Stomach smooth muscle (tissue), 2 donors: ENCODE data around the gene NFAM1.

Experiments used
- H3K27ac ChIP-seq: one replicate; pipeline ENCODE4 v1.7.0; 2013; ENCODE audit warnings: mild to moderate bottlenecking, low read length, inconsistent platforms
- H3K27me3 ChIP-seq, 2 donors: one replicate each; pipeline ENCODE4 v1.7.0; 2013; ENCODE audit warnings: low read length in 2 of 2; ENCODE audit not compliant: insufficient read depth in 2 of 2, control insufficient read depth in 1 of 2
- H3K36me3 ChIP-seq, 2 donors: one replicate each; pipeline ENCODE4 v1.7.0; 2013; ENCODE audit warnings: low read length in 2 of 2; ENCODE audit not compliant: control insufficient read depth in 2 of 2, insufficient read depth in 2 of 2
- H3K4me1 ChIP-seq: one replicate; pipeline ENCODE4 v1.7.0; 2013; ENCODE audit warnings: low read length; ENCODE audit not compliant: control insufficient read depth, insufficient read depth
- H3K4me3 ChIP-seq, 2 donors: one replicate each; pipeline ENCODE4 v1.7.0; 2013; ENCODE audit warnings: low read length in 2 of 2
- H3K9ac ChIP-seq, 2 donors: one replicate each; pipeline ENCODE4 v1.7.0; 2013; ENCODE audit warnings: low read length in 2 of 2, mild to moderate bottlenecking in 1 of 2
- H3K9me3 ChIP-seq, 2 donors: one replicate each; pipeline ENCODE4 v1.7.0; 2013; ENCODE audit warnings: low read length in 2 of 2; ENCODE audit not compliant: control insufficient read depth in 2 of 2
- donor health status: healthy.
- donor health status: Pancreatic carcinoma.

Gene NFAM1

GRCh38 chr22:42439021-42439567 lies 6.9 kb upstream of the NFAM1 start:
- no peaks in the 10 kb centered on the region for H3K27me3 ChIP-seq
- no peak overlapping the region for H3K9ac ChIP-seq

DNA sequence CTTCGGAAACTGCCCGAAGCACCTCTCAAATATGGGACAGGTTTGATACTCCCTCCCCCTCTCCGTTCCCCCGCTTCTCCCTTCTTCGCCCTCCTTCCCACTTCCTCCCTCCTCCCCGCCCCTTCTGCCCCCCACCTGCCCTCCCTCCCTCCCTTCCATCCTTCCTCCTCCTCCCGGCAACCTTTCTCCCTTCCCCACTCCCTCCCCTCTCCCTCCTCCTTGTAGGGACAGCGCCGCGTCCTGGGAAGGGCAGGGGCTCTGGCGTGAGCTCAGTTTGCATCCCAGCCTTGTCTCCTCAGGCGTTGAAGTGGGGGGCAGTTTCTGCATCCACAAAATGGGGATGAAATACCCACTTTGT lies 6.1 kb upstream of the NFAM1 start:
- peak overlapping the region in 1 of 2 donors; percentile 72 for H3K4me3 ChIP-seq
- H3K27ac ChIP-seq = no peak overlapping the region
- no peaks in the 10 kb centered on the region for H3K36me3 ChIP-seq
- H3K27me3 ChIP-seq = no peaks in the 10 kb centered on the region
- H3K9ac ChIP-seq = no peak overlapping the region
- peaks cover 31% of the 10 kb centered on the region for H3K4me1 ChIP-seq
- H3K9me3 ChIP-seq = no peaks in the 10 kb centered on the region

More at GRCh38 chr22:42439021-42439567, 6.9 kb upstream of the NFAM1 start:
- H3K4me1 ChIP-seq = peaks cover 33% of the 10 kb centered on the region
- no peaks in the 10 kb centered on the region for H3K36me3 ChIP-seq
- H3K9me3 ChIP-seq = no peaks in the 10 kb centered on the region
- peak overlapping the region; percentile 24 for H3K27ac ChIP-seq
- no peak overlapping the region for H3K4me3 ChIP-seq

- Histone ChIP-seq H3K4me3 (peak overlapping the region; percentile 62 to 72), H3K9ac (no peak overlapping the region), H3K36me3 (no peaks in the 10 kb centered on the region), H3K4me1 (peaks cover 31% of the 10 kb centered on the region), H3K9me3 (no peaks in the 10 kb centered on the region), H3K27me3 (no peaks in the 10 kb centered on the region), H3K27ac (no peak overlapping the region)
Measured at GRCh38 chr22:42437488-42438292, 5.5 kb upstream of the NFAM1 start.

- no peaks in the 10 kb centered on the region for H3K36me3 ChIP-seq
- H3K4me3 ChIP-seq = no peak overlapping the region
- peaks cover 31% of the 10 kb centered on the region for H3K4me1 ChIP-seq
- H3K27ac ChIP-seq = no peak overlapping the region
- no peak overlapping the region for H3K9ac ChIP-seq
- H3K27me3 ChIP-seq = no peaks in the 10 kb centered on the region
- no peaks in the 10 kb centered on the region for H3K9me3 ChIP-seq
Measured at GRCh38 chr22:42436404-42436803, 4.2 kb upstream of the NFAM1 start.

DNA sequence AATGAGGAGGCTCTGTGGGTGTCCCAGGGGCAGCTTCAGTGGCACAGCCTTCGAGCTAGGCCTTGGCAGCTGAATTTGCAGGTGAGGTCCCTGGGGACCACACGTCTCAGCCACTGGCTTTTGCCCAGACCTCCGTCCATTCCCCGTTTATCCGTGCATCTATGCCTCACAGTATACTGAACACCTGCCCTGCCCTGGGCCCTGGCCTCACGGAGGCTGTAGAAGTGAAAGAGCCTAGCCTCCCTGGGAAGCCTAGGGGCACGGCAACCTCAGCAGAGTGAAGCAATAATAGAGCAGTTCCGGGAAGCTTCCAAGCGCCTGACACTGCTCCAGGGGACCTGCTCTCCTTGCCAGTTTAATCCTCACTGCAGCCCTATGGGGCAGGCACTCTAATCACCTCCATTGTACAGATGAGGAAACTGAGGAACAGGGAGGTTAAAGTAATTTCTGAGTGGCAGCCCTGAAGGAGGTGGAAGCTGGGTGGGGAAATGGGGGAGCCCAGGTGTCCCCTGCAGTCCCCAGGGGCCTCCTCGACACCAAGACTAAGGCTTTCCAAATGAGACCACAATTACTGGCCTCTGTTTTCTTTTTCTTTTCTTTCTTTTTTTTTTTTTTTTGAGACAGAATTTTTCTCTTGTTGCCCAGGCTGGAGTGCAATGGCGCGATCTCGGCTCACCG lies 2.7 kb upstream of the NFAM1 start:
- peaks cover 28% of the 10 kb centered on the region for H3K4me1 ChIP-seq
- H3K4me3 ChIP-seq = no peak overlapping the region
- H3K27ac ChIP-seq = no peak overlapping the region
- H3K9ac ChIP-seq = peak overlapping the region in 1 of 2 donors; percentile 28
- H3K9me3 ChIP-seq = no peaks in the 10 kb centered on the region
- no peaks in the 10 kb centered on the region for H3K36me3 ChIP-seq
- H3K27me3 ChIP-seq = no peaks in the 10 kb centered on the region

- H3K36me3 ChIP-seq = no peaks in the 10 kb centered on the region
- H3K27ac ChIP-seq = no peak overlapping the region
- no peaks in the 10 kb centered on the region for H3K27me3 ChIP-seq
- H3K4me3 ChIP-seq = no peak overlapping the region
- peaks cover 25% of the 10 kb centered on the region for H3K4me1 ChIP-seq
- H3K9me3 ChIP-seq = no peaks in the 10 kb centered on the region
- peak overlapping the region in 1 of 2 donors; percentile 28 for H3K9ac ChIP-seq
Measured at GRCh38 chr22:42433754-42434682, 1.8 kb upstream of the NFAM1 start.

GRCh38 chr22:42432818-42433217 lies 615 bp upstream of the NFAM1 start:
- no peak overlapping the region for H3K27ac ChIP-seq
- no peaks in the 10 kb centered on the region for H3K27me3 ChIP-seq
- H3K9me3 ChIP-seq = no peaks in the 10 kb centered on the region
- no peak overlapping the region for H3K9ac ChIP-seq
- H3K4me1 ChIP-seq = peaks cover 20% of the 10 kb centered on the region
- H3K36me3 ChIP-seq = no peaks in the 10 kb centered on the region
- no peak overlapping the region for H3K4me3 ChIP-seq

GRCh38 chr22:42431401-42432019 lies 693 bp downstream of the NFAM1 start:
- no peaks in the 10 kb centered on the region for H3K36me3 ChIP-seq
- H3K4me1 ChIP-seq = peaks cover 14% of the 10 kb centered on the region
- H3K27me3 ChIP-seq = no peaks in the 10 kb centered on the region
- H3K4me3 ChIP-seq = peak overlapping the region in 1 of 2 donors; percentile 22
- no peaks in the 10 kb centered on the region for H3K9me3 ChIP-seq
- H3K27ac ChIP-seq = no peak overlapping the region
- H3K9ac ChIP-seq = no peak overlapping the region

DNA sequence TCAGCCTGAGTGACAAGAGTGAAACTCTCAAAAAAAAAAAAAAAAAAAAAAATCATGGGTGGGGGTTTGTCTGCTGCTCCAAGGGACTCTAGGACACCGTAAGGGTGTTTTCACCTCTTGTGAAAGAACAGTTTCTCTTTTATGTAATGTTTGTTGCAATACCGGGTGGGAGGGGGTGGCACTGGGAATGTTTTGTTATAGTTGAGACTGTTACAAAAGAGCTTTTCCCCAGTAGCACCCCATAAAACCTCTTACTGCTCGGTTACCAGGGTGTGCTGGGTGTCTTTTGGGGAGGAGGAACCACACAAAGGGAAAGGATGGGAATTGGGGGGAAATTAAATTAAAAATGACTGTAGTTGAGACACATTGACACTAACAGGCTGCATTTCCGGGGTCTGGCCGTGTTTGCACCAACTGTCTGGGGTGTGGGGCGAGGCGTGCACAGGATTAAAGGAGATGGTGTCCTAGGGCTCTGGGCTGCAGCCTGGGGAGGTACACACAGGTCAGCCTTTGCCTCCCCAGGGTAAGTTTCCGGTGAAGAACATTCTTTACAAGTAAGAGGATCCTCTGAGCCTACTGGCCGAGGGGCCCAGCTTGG lies 1.6 kb downstream of the NFAM1 start:
- H3K36me3 ChIP-seq = no peaks in the 10 kb centered on the region
- H3K9me3 ChIP-seq = no peaks in the 10 kb centered on the region
- peaks cover 13% of the 10 kb centered on the region for H3K4me1 ChIP-seq
- H3K4me3 ChIP-seq = no peak overlapping the region
- no peak overlapping the region for H3K27ac ChIP-seq
- no peak overlapping the region for H3K9ac ChIP-seq
- H3K27me3 ChIP-seq = no peaks in the 10 kb centered on the region

GRCh38 chr22:42428760-42429159 lies 3.4 kb downstream of the NFAM1 start:
- H3K4me1 ChIP-seq = peaks cover 6% of the 10 kb centered on the region

More at GRCh38 chr22:42428760-42429159, 3.4 kb downstream of the NFAM1 start:
- no peak overlapping the region for H3K27ac ChIP-seq
- H3K9me3 ChIP-seq = no peaks in the 10 kb centered on the region
- no peaks in the 10 kb centered on the region for H3K36me3 ChIP-seq
- H3K4me3 ChIP-seq = no peak overlapping the region
- H3K27me3 ChIP-seq = no peaks in the 10 kb centered on the region
- H3K9ac ChIP-seq = no peak overlapping the region
